Osteocyte (in vitro differentiated cells): ENCODE data around the gene NCAM1. TPM values are rescaled to one million over a fixed set of nuclear protein-coding genes. Genes with fewer than 3 reads are reported as not detected.

Experiments
- DNase-seq: peaks from one replicate; pipeline ENCODE4 v3.0.0; 2021; ENCODE audit warnings: mixed read lengths; ENCODE audit not compliant: unreplicated experiment; ENCODE audit errors: extremely low spot score
- H3K27ac Mint-ChIP-seq: one replicate; pipeline ENCODE4 v1.8.0; 2021; ENCODE audit warnings: mild to moderate bottlenecking, mixed read lengths; ENCODE audit not compliant: unreplicated experiment
- H3K27me3 Mint-ChIP-seq: one replicate; pipeline ENCODE4 v1.8.0; 2021; ENCODE audit warnings: mixed read lengths; ENCODE audit not compliant: unreplicated experiment
- H3K36me3 Mint-ChIP-seq: one replicate; pipeline ENCODE4 v1.8.0; 2021; ENCODE audit warnings: mixed read lengths; ENCODE audit not compliant: unreplicated experiment
- H3K4me1 Mint-ChIP-seq: one replicate; pipeline ENCODE4 v1.8.0; 2021; ENCODE audit warnings: mixed read lengths; ENCODE audit not compliant: unreplicated experiment
- H3K4me3 Mint-ChIP-seq: one replicate; pipeline ENCODE4 v1.8.0; 2021; ENCODE audit warnings: mild to moderate bottlenecking, moderate library complexity, mixed read lengths; ENCODE audit not compliant: unreplicated experiment
- H3K9me3 Mint-ChIP-seq: one replicate; pipeline ENCODE4 v1.8.0; 2021; ENCODE audit warnings: mixed read lengths; ENCODE audit not compliant: unreplicated experiment
- CTCF ChIP-seq: fragments of 200-600 bp; sonication (generic); IDR thresholded peaks from 2 replicates; pipeline ENCODE4 v1.5.0; 2021; ENCODE audit warnings: antibody characterized with exemption, mild to moderate bottlenecking, moderate library complexity
- total RNA-seq: library from RNA; stranded (reverse); gene quantifications from 2 replicates; pipeline ENCODE4 v1.2.1, GENCODE V29; 2021

Gene NCAM1
- total RNA-seq, 1 donor from 2014 or later = 2.2 TPM

- H3K4me3 Mint-ChIP-seq = no peak overlapping the region
- no peak overlapping the region for H3K27ac Mint-ChIP-seq
- no peaks in the 10 kb centered on the region for H3K4me1 Mint-ChIP-seq
- DNase-seq = no peak
- no peaks in the 10 kb centered on the region for H3K36me3 Mint-ChIP-seq
- no peaks in the 10 kb centered on the region for H3K9me3 Mint-ChIP-seq
- no peak for TF ChIP-seq CTCF
- H3K27me3 Mint-ChIP-seq = no peaks in the 10 kb centered on the region
These were observed 311.9 kb downstream of the NCAM1 start for GRCh38 chr11:113272927-113273615.

- no peak for DNase-seq
- H3K27ac Mint-ChIP-seq = no peak overlapping the region
- no peaks in the 10 kb centered on the region for H3K36me3 Mint-ChIP-seq
- H3K27me3 Mint-ChIP-seq = no peaks in the 10 kb centered on the region
- H3K4me3 Mint-ChIP-seq = no peak overlapping the region
- no peak for TF ChIP-seq CTCF
- H3K9me3 Mint-ChIP-seq = no peaks in the 10 kb centered on the region
- no peaks in the 10 kb centered on the region for H3K4me1 Mint-ChIP-seq
These were observed 312.5 kb downstream of the NCAM1 start for GRCh38 chr11:113273720-113274119.

GRCh38 chr11:113274713-113275582 lies 313.7 kb downstream of the NCAM1 start:
- H3K4me3 Mint-ChIP-seq = no peak overlapping the region
- no peak for TF ChIP-seq CTCF
- no peak overlapping the region for H3K27ac Mint-ChIP-seq
- DNase-seq = no peak
- no peaks in the 10 kb centered on the region for H3K36me3 Mint-ChIP-seq
- H3K9me3 Mint-ChIP-seq = no peaks in the 10 kb centered on the region
- H3K27me3 Mint-ChIP-seq = no peaks in the 10 kb centered on the region
- no peaks in the 10 kb centered on the region for H3K4me1 Mint-ChIP-seq

GRCh38 chr11:113275602-113276001 lies 314.4 kb downstream of the NCAM1 start:
- Mint-ChIP-seq H3K4me3 (no peak overlapping the region), H3K4me1 (no peaks in the 10 kb centered on the region), H3K9me3 (no peaks in the 10 kb centered on the region), H3K27me3 (no peaks in the 10 kb centered on the region), H3K27ac (no peak overlapping the region), H3K36me3 (no peaks in the 10 kb centered on the region)
- no peak for TF ChIP-seq CTCF
- DNase-seq = no peak

- no peak for TF ChIP-seq CTCF
- H3K9me3 Mint-ChIP-seq = no peaks in the 10 kb centered on the region
- H3K27ac Mint-ChIP-seq = no peak overlapping the region
- DNase-seq = no peak
- H3K27me3 Mint-ChIP-seq = no peaks in the 10 kb centered on the region
- H3K36me3 Mint-ChIP-seq = no peaks in the 10 kb centered on the region
- no peaks in the 10 kb centered on the region for H3K4me1 Mint-ChIP-seq
- no peak overlapping the region for H3K4me3 Mint-ChIP-seq
These were observed 315.2 kb downstream of the NCAM1 start for GRCh38 chr11:113276466-113276865.
